ENCODE data around the gene NME7. TPM values are rescaled to one million over a fixed set of nuclear protein-coding genes. Genes with fewer than 3 reads are reported as not detected.

The NME7 gene
- total and polyA plus RNA-seq, 2 experiments from 2014 or later: 39.1 to 48.5 TPM

DNA sequence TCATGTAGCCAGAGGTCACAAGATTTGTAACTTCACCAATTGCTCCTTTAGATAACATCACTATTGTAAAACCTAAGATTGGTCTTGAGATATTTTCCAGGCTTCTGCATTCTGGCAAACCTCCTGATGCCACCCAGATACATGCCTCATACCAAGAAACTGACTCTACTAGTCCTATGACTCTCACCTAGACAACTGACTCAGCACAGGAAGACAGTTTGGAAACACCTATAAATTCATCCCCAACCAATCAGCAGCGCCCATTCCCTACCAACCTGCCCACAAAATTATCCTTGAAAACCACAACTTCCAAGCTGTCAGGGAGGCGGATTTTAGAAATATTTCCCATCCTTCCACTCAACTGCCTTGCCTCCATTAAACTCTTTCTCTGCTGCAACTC lies 2.6 kb downstream of the NME7 start (continued):
- TF ChIP-seq, protein P1, sequence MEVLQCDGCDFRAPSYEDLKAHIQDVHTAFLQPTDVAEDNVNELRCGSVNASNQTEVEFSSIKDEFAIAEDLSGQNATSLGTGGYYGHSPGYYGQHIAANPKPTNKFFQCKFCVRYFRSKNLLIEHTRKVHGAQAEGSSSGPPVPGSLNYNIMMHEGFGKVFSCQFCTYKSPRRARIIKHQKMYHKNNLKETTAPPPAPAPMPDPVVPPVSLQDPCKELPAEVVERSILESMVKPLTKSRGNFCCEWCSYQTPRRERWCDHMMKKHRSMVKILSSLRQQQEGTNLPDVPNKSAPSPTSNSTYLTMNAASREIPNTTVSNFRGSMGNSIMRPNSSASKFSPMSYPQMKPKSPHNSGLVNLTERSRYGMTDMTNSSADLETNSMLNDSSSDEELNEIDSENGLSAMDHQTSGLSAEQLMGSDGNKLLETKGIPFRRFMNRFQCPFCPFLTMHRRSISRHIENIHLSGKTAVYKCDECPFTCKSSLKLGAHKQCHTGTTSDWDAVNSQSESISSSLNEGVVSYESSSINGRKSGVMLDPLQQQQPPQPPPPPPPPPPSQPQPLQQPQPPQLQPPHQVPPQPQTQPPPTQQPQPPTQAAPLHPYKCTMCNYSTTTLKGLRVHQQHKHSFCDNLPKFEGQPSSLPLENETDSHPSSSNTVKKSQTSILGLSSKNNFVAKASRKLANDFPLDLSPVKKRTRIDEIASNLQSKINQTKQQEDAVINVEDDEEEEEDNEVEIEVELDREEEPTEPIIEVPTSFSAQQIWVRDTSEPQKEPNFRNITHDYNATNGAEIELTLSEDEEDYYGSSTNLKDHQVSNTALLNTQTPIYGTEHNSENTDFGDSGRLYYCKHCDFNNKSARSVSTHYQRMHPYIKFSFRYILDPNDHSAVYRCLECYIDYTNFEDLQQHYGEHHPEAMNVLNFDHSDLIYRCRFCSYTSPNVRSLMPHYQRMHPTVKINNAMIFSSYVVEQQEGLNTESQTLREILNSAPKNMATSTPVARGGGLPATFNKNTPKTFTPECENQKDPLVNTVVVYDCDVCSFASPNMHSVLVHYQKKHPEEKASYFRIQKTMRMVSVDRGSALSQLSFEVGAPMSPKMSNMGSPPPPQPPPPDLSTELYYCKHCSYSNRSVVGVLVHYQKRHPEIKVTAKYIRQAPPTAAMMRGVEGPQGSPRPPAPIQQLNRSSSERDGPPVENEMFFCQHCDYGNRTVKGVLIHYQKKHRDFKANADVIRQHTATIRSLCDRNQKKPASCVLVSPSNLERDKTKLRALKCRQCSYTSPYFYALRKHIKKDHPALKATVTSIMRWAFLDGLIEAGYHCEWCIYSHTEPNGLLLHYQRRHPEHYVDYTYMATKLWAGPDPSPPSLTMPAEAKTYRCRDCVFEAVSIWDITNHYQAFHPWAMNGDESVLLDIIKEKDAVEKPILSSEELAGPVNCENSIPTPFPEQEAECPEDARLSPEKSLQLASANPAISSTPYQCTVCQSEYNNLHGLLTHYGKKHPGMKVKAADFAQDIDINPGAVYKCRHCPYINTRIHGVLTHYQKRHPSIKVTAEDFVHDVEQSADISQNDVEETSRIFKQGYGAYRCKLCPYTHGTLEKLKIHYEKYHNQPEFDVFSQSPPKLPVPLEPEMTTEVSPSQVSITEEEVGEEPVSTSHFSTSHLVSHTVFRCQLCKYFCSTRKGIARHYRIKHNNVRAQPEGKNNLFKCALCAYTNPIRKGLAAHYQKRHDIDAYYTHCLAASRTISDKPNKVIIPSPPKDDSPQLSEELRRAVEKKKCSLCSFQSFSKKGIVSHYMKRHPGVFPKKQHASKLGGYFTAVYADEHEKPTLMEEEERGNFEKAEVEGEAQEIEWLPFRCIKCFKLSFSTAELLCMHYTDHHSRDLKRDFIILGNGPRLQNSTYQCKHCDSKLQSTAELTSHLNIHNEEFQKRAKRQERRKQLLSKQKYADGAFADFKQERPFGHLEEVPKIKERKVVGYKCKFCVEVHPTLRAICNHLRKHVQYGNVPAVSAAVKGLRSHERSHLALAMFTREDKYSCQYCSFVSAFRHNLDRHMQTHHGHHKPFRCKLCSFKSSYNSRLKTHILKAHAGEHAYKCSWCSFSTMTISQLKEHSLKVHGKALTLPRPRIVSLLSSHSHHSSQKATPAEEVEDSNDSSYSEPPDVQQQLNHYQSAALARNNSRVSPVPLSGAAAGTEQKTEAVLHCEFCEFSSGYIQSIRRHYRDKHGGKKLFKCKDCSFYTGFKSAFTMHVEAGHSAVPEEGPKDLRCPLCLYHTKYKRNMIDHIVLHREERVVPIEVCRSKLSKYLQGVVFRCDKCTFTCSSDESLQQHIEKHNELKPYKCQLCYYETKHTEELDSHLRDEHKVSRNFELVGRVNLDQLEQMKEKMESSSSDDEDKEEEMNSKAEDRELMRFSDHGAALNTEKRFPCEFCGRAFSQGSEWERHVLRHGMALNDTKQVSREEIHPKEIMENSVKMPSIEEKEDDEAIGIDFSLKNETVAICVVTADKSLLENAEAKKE (CRISPR knock-in tag; IDR thresholded peaks at IDR 0.05): no peak
- TF ChIP-seq JUNB (IDR thresholded peaks at IDR 0.05; ENCODE audit: unreplicated experiment) (no peak), ZNF114 (CRISPR knock-in tag; IDR thresholded peaks at IDR 0.05) (no peak), STAT1 (IDR thresholded peaks at IDR 0.05; ENCODE audit: unreplicated experiment) (no peak), CREB1 (CRISPR knock-in tag; IDR thresholded peaks at IDR 0.05; ENCODE audit: low read depth) (no peak)

DNA sequence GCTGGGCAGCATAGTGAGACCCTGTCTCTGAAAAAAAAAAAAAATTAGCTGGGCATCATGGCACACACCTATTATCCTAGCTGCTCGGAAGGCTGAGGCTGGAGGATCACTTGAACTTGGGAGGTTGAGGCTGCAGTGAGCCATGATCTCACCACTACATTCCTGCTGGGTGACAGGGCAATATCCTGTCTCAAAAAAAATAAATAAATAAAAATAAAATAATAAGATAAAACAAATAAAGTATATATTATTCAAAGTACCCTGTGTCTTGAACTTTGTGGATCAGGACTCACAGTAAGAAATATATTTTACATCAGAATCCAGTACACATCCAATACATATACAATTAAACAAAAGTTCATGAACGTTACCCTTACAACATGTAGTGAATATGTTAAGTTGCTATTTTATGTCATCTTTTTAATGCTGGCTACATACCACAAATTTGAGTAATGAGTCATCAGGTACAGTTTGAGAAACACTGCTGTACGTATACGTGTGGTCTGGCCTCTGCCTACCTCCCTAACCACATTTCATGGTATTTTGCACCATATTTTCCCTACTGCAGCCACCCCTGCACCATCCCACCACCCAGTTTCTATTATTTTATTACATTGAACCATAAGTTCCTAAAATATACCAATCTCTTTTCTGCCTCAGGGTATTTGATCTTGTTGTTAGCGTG lies 4.4 kb downstream of the NME7 start:
- peaks cover 11% of the 10 kb centered on the region; the same call in 1 of the 2 replicates for H3K4me1 ChIP-seq (ENCODE audit: insufficient read depth)
- no peak for ATAC-seq
- no peaks in the 10 kb centered on the region for H3F3A ChIP-seq (replicated peaks; ENCODE audit: low read depth)
- Mint-ChIP-seq H3K4me3 (no peak overlapping the region), H3K27ac (no peak overlapping the region), H3K4me1 (no peaks in the 10 kb centered on the region), H3K9me3 (no peaks in the 10 kb centered on the region; the same call in 2 of the 3 replicates), H3K36me3 (ENCODE audit: low read depth) (peaks cover 6% of the 10 kb centered on the region; the same call in 2 of the 3 replicates), H3K27me3 (ENCODE audit: insufficient read depth, low read depth, poor library complexity) (peaks cover 2% of the 10 kb centered on the region)
- H3K4me3 ChIP-seq: no peak overlapping the region
- H3K36me3 ChIP-seq (ENCODE audit: insufficient read depth): peaks cover 4% of the 10 kb centered on the region; the same call in 1 of the 2 replicates
- no peaks in the 10 kb centered on the region for H3K27me3 ChIP-seq (ENCODE audit: insufficient read depth)
- H3K27ac ChIP-seq (ENCODE audit: low read depth): no peak overlapping the region
- peaks cover 33% of the 10 kb centered on the region for H3K79me2 ChIP-seq (replicated peaks; ENCODE audit: insufficient read depth)
- DNase-seq (ENCODE audit: low spot score): no peak
- H2AFZ ChIP-seq: no peak overlapping the region
- no peaks in the 10 kb centered on the region for H4K20me1 ChIP-seq (replicated peaks; ENCODE audit: insufficient read depth)
- no peaks in the 10 kb centered on the region for H3K9me2 ChIP-seq (ENCODE audit: insufficient read depth)
- TF ChIP-seq ZNF114 (CRISPR knock-in tag; IDR thresholded peaks at IDR 0.05): no peak
- no peak for TF ChIP-seq EZH2 (IDR thresholded peaks at IDR 0.05; ENCODE audit: low read depth, unreplicated experiment)
- TF ChIP-seq, protein P2, sequence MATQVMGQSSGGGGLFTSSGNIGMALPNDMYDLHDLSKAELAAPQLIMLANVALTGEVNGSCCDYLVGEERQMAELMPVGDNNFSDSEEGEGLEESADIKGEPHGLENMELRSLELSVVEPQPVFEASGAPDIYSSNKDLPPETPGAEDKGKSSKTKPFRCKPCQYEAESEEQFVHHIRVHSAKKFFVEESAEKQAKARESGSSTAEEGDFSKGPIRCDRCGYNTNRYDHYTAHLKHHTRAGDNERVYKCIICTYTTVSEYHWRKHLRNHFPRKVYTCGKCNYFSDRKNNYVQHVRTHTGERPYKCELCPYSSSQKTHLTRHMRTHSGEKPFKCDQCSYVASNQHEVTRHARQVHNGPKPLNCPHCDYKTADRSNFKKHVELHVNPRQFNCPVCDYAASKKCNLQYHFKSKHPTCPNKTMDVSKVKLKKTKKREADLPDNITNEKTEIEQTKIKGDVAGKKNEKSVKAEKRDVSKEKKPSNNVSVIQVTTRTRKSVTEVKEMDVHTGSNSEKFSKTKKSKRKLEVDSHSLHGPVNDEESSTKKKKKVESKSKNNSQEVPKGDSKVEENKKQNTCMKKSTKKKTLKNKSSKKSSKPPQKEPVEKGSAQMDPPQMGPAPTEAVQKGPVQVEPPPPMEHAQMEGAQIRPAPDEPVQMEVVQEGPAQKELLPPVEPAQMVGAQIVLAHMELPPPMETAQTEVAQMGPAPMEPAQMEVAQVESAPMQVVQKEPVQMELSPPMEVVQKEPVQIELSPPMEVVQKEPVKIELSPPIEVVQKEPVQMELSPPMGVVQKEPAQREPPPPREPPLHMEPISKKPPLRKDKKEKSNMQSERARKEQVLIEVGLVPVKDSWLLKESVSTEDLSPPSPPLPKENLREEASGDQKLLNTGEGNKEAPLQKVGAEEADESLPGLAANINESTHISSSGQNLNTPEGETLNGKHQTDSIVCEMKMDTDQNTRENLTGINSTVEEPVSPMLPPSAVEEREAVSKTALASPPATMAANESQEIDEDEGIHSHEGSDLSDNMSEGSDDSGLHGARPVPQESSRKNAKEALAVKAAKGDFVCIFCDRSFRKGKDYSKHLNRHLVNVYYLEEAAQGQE (IDR thresholded peaks at IDR 0.05; ENCODE audit: unreplicated experiment): no peak
- no peak for TF ChIP-seq NANOG (IDR thresholded peaks at IDR 0.05; ENCODE audit: borderline replicate concordance)
- no peak for TF ChIP-seq CREB1 (CRISPR knock-in tag; IDR thresholded peaks at IDR 0.05; ENCODE audit: low read depth)
- TF ChIP-seq EZH2phosphoT487 (IDR thresholded peaks at IDR 0.05; ENCODE audit: unreplicated experiment): no peak
- TF ChIP-seq JUNB (IDR thresholded peaks at IDR 0.05; ENCODE audit: unreplicated experiment): no peak
- H3K4me2 ChIP-seq: no peak overlapping the region
